Osteocyte (in vitro differentiated cells): ENCODE measurements around the gene GOLGA6L7. TPM values are rescaled to one million over a fixed set of nuclear protein-coding genes. Genes with fewer than 3 reads are reported as not detected.
A peak's percentile ranks its signal among the peaks of the same experiment; 100 is the strongest.
"Not testable (repeated sequence)": the region's sequence is repeated elsewhere in the genome, so short reads cannot be mapped to it uniquely, and the experiment has no call there.

Experiments
- DNase-seq: peaks from one replicate; pipeline ENCODE4 v3.0.0; 2021; ENCODE audit warnings: mixed read lengths; ENCODE audit not compliant: unreplicated experiment; ENCODE audit errors: extremely low spot score
- H3K27ac Mint-ChIP-seq: one replicate; pipeline ENCODE4 v1.8.0; 2021; ENCODE audit warnings: mild to moderate bottlenecking, mixed read lengths; ENCODE audit not compliant: unreplicated experiment
- H3K27me3 Mint-ChIP-seq: one replicate; pipeline ENCODE4 v1.8.0; 2021; ENCODE audit warnings: mixed read lengths; ENCODE audit not compliant: unreplicated experiment
- H3K36me3 Mint-ChIP-seq: one replicate; pipeline ENCODE4 v1.8.0; 2021; ENCODE audit warnings: mixed read lengths; ENCODE audit not compliant: unreplicated experiment
- H3K4me1 Mint-ChIP-seq: one replicate; pipeline ENCODE4 v1.8.0; 2021; ENCODE audit warnings: mixed read lengths; ENCODE audit not compliant: unreplicated experiment
- H3K4me3 Mint-ChIP-seq: one replicate; pipeline ENCODE4 v1.8.0; 2021; ENCODE audit warnings: mild to moderate bottlenecking, moderate library complexity, mixed read lengths; ENCODE audit not compliant: unreplicated experiment
- H3K9me3 Mint-ChIP-seq: one replicate; pipeline ENCODE4 v1.8.0; 2021; ENCODE audit warnings: mixed read lengths; ENCODE audit not compliant: unreplicated experiment
- CTCF ChIP-seq: fragments of 200-600 bp; sonication (generic); IDR thresholded peaks from 2 replicates; pipeline ENCODE4 v1.5.0; 2021; ENCODE audit warnings: antibody characterized with exemption, mild to moderate bottlenecking, moderate library complexity
- total RNA-seq: library from RNA; stranded (reverse); gene quantifications from 2 replicates; pipeline ENCODE4 v1.2.1, GENCODE V29; 2021

Gene GOLGA6L7
- total RNA-seq, 1 donor from 2014 or later: not detected

- not testable (repeated sequence) for H3K27ac Mint-ChIP-seq, H3K4me1 Mint-ChIP-seq, DNase-seq, H3K4me3 Mint-ChIP-seq, H3K36me3 Mint-ChIP-seq, H3K9me3 Mint-ChIP-seq, H3K27me3 Mint-ChIP-seq
These were observed 35.1 kb downstream of the GOLGA6L7 start for GRCh38 chr15:28813392-28813791.

DNA sequence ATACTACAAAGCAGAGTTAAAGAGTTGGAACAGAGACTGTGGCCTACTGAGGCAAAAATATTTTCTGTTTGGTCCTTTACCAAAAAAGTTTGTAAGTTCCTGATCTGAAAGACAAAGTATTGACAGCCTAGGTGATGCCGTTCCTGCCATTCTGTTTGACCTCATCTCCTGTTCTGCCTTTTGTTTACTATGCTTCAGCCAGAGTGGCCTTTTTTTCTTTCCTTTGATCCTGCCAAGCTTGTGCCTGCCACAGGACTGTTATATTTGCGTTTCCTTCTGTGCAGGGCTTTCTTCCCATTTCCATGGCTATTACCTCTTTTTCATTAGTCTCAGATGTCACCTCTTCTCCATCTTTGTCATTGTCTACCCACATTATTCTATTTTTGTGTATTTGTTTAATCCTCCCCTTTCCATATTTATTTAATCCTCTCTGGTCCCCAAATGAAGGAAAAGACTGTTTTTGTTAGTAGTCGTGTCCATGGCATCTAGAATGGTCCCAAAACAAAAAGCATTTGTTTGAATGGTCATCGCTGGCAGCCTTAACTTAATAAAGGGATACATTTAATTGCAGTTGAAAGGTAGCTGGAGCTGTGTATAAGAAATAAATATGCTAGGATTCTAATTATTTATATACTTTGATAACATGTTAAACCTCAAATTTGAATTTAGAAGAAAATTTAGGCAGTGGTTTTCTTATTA is 36.4 kb downstream of the GOLGA6L7 start:
- not testable (repeated sequence) for H3K9me3 Mint-ChIP-seq, DNase-seq, H3K36me3 Mint-ChIP-seq, H3K27ac Mint-ChIP-seq, H3K27me3 Mint-ChIP-seq, H3K4me1 Mint-ChIP-seq, H3K4me3 Mint-ChIP-seq

DNA sequence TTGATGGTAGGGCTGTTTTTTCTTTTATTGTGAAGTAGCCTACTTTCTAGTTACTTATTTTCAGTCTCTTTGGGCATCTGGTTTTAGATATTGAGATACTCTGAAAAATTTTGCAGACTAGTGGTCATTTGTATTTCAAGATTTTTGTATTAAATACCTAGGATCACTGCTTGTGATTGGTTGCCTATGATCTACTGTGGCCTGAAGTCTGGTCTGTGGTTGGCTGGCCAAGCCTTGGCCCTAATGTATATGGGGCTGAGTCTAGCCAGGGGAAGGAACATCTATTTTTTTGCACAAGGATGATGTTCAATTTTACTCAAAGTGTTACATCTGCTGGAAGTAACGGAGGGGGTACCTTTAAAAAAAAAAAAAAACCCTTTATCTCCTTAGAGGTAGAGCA is 38.0 kb downstream of the GOLGA6L7 start:
- H3K27ac Mint-ChIP-seq, DNase-seq, H3K4me3 Mint-ChIP-seq, H3K9me3 Mint-ChIP-seq, H3K36me3 Mint-ChIP-seq, H3K4me1 Mint-ChIP-seq, H3K27me3 Mint-ChIP-seq: not testable (repeated sequence)

GRCh38 chr15:28808136-28808535 is 40.3 kb downstream of the GOLGA6L7 start:
- H3K36me3 Mint-ChIP-seq, H3K4me3 Mint-ChIP-seq, DNase-seq, H3K9me3 Mint-ChIP-seq, H3K27ac Mint-ChIP-seq, H3K27me3 Mint-ChIP-seq, H3K4me1 Mint-ChIP-seq: not testable (repeated sequence)

DNA sequence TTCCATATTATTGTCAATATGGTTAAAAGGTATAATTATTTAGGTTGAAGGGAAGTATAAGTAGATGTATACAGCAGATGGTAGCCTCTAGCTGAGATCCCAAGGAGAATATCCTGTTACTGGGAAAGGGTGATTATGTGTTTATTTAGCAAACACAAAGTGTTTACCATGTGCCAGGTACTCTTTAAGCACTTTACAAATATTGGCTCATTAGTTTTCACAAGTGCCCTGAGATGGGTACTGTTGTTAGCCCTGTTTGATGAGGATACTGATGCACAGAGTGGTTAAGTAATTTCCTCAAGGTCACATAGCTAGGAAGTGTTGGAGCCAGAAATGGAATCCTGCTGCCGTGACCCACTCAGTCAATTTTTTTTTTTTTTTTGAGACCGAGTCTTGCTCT is 48.1 kb downstream of the GOLGA6L7 start:
- H3K27me3 Mint-ChIP-seq: peaks cover 18% of the 10 kb centered on the region
- not testable (repeated sequence) for H3K9me3 Mint-ChIP-seq, H3K36me3 Mint-ChIP-seq, DNase-seq, H3K4me3 Mint-ChIP-seq, H3K4me1 Mint-ChIP-seq, H3K27ac Mint-ChIP-seq

GRCh38 chr15:28798234-28798633 is 50.2 kb downstream of the GOLGA6L7 start:
- not testable (repeated sequence) for H3K4me3 Mint-ChIP-seq, H3K4me1 Mint-ChIP-seq, H3K9me3 Mint-ChIP-seq, H3K36me3 Mint-ChIP-seq, H3K27ac Mint-ChIP-seq, DNase-seq
- peaks cover 18% of the 10 kb centered on the region for H3K27me3 Mint-ChIP-seq

DNA sequence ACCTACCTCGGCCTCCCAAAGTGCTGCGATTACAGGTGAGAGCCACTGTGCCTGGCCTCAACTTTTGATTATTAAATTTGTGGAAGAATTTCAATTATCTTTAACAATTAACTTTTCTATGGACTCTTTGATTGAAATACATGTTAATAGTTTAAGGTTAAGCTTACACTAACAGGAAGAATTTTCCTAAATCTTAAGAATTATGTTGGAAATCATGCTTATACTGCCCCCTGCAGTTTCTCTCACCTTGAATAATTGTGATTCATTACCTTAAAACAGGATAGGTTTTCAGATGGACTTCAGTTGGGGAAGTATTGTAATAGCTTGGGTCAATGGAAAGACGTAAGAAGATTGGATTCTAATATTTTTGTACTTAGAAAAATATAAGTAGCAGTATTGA is 54.2 kb downstream of the GOLGA6L7 start:
- not testable (repeated sequence) for H3K4me1 Mint-ChIP-seq, DNase-seq, H3K9me3 Mint-ChIP-seq, H3K4me3 Mint-ChIP-seq, H3K27ac Mint-ChIP-seq, H3K36me3 Mint-ChIP-seq
- peak; percentile 51 for TF ChIP-seq CTCF
- peaks cover 16% of the 10 kb centered on the region for H3K27me3 Mint-ChIP-seq

Other genes starting within 250 kb of the GOLGA6L7 start
- 2.7 and 3.5 TPM in 2 replicates for gene GOLGA8M, start 136.2 kb downstream of the GOLGA6L7 start, total RNA-seq
- 23.5 and 24.7 TPM in 2 replicates for gene APBA2, start 37.3 kb upstream of the GOLGA6L7 start, total RNA-seq